GM04503 (cell line): Measurements from ENCODE around the gene IQCK.
"Not testable (repeated sequence)": the region's sequence is repeated elsewhere in the genome, so short reads cannot be mapped to it uniquely, and the experiment has no call there.

Source experiments
- DNase-seq: peaks from one replicate; pipeline ENCODE4 v3.0.0-alpha.2; 2012; ENCODE audit warnings: low read depth

Gene IQCK

DNA sequence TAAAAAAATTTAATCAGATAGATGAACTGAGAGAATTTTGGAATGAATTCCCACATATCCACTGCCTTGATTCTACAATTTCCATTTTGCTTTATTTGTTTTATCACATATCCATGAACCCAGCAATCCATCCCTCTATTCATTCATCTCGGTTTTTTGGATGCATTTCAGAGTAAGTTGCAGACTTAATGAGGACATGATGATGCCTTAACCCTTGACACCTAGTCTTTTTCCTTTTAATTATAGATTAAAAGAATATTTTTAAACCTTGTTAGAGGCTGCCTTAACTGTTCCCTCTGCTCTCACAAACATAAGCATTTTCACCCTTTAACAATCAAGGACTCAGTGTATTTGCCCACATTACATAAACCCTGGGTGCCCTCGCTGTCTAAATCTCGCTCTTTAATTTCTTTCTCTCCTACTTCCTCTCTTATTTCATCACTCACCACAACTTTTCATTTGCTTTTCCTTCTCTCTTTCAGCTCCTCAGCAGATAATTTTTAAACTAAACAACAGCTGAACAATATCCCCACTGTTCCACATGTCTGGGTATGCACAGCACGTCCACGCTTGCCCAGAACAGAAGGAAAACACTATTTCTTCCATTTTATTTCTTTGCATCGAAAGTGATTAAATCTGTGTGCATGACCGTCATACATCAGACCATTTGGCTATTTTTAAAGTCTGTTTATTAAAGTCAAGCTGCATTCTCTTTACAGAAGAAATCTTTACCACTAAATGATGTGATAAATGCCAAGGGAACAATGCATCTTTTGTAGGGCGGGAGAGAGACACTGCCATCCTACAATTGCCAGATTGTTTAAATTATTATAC, 39.9 kb downstream of the IQCK start:
- no peak for DNase-seq

DNA sequence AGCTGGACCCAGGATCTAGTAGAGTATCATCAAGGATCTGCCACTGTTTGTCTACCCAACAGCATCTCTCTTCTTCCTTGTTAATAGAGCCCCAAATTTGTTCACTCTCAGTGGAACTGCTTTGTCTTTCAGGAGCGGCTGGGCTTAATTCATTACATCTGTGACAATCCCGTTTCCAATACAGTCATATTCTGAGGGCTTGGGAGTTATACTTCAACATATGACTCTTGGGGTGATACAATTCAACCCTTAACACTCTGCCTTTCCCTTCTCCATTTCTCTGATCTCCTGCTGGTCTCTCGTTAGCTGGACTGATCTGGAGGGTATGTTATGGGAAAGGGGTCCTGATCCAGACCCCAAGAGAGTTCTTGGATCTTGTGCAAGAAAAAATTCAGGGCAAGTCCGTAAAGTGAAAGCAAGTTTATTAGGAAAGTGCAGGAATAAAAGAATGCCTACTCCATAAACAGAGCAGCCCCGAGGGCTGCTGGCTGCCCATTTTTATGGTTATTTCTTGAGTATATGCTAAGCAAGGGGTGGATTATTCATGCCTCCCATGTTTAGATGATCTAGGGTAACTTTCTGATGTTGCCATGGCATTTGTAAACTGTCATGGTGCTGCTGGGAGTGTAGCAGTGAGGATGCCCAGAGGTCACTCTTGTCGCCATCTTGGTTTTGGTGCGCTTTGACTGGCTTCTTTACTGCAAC, 42.4 kb downstream of the IQCK start:
- DNase-seq = no peak

DNA sequence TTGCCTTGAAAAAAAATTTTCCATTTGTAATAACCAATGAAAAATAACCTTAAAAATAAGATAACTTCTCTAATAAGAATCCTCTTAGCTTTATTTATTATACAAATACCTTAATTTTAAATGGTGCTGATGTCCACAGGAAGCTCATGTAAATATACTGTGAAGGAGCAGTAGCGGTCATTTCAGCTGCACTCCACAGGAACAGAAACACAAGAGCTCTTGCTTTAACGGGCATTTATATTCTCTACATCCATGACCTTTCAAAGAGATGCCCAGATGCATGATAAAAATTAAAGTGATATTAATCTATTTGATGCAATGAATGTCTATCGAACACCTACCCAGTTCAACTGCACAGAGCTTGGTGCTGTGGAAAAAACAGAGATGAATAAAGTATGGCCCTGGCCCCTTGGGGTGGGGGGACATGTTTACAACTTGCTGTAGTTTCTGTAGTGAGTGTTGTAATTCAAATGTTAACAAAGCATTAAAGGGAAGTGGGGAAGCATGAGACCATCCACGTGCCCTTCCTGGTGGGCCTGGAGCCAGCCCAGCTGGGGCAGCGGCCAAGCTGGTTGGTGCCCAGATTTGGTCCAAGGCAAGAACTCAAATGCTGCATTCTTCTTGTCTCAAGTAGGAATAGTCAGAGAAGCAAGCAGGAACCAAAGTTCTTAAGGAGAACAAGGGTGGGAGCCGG, 47.9 kb downstream of the IQCK start:
- DNase-seq = no peak

DNA sequence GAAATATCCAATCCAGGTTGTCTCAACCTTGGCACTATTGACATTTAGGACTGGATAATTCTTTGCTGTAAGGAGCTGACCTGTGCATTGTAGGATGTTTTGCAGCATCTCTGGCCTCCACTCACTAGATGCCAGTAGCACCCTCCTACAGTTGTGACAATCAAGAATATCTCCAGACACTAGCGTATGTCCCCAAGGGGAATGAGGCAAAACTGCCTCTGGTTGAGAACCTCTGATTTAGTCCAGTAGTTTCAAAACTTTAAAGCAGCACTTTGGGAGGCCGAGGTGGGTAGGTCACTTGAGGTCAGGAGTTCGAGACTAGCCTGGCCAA, 48.4 kb downstream of the IQCK start:
- DNase-seq = no peak

DNA sequence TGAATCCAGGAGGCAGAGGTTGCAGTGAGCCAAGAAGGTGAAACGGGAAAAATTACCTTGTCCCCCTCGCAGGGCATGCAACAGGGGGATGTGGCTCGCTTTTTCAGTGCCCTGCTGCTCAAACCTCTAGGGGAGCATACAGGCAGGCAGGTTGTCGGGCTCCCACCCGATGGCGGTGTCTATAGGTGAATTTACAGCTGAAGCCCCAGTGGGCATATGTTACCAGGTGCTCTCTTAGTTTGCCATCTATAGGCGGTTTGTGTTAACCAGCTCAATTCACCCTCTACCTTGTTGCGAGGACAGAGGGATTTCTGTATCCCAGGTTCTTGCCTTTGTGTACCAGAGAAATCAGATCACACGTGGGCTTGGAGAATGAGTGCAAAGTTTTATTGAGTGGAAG, 48.9 kb downstream of the IQCK start:
- no peak for DNase-seq

DNA sequence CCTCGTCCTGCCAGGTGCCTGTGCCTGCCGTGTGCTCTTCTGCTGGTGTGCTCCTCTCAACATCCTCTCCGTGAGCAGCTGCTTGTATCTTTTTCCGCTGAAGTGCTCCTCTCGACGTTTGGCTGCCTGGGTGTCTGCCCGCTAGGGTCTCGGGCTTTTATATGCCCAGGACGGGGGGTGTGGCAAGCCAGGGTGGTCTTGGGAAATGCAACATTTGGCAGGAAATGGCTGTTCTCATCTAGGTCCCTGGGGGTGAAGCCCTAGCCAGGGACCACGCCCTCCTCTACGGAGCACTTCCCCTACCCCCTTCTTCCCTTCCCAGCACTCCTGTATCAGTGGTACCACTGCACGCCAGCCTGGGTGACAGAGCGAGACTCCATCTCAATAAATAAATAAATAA, 49.4 kb downstream of the IQCK start:
- DNase-seq = no peak

DNA sequence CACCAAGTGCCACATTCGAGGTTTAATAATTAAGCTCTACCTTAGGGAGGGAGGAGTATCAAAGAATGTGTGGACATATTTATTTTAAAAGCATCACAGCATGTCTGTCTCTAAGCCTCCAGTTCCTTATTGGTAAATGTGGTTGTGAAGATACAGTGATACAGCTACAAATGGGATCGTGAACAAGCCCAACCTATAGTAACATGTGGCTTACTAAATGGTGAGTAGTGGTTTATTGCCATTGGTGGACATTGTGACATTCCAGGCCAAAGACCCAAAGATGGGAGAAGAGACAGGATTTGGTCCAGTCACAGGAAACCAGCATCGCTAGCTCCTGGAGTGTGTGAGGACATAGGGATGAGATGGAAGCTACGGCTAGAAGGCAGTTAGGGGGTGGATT, 51.2 kb downstream of the IQCK start:
- DNase-seq = no peak

DNA sequence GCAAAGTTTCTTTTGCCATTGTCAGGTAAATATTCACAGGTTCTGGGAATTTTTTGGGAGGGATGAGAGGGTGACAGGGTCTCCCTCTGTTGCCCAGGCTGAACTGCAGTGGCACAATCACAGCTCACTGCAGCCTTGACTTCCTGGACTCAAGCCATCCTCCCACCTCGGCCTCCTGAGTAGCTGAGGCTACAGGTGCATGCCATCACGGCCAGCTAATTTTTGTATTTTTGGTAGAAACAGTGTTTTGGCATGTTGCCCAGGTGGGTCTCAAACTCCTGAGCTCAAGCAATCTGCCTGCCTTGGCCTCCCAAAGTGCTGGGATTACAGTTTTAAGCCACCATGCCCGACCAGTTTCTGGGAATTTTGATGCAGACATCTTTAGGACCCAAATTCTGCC, 53.0 kb downstream of the IQCK start:
- DNase-seq = no peak

DNA sequence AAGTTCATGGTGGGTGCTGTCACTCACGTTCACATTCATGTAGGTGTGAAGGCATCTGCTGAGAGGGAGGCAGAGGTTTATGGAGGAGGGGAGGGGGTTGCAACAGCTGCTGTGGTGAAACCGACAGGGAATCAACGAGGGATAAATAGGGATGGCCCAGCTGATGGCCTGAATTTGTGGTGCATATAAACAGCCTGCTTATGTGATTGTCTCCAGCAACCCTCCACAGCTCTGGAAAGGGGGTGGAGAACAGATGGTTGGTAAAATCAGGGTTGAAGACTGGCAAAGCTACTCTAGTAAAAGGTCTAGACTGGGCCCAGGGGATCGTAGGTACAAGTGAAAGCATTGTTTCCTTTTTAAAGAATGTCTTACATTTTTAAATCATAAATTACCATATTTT, 53.7 kb downstream of the IQCK start:
- no peak for DNase-seq

DNA sequence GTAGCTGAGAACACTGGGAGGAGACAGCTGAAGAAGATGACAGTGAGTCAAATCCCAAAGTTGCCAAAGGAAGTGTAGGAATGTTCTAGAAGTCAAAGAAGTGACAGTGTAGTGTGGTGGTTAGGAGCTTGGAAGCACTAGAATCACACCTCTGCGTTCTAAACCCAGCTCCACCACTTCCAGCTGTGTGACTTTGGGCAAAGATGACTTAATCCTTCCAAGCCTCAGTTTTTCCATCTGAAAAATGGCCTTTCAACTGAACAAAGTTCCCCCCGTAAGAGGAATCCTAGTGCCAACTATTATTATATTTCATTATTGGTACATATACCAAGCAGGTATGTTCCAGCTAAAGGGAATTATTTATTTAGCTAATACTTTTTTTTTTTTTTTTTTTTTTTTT, 56.0 kb downstream of the IQCK start:
- DNase-seq = no peak

DNA sequence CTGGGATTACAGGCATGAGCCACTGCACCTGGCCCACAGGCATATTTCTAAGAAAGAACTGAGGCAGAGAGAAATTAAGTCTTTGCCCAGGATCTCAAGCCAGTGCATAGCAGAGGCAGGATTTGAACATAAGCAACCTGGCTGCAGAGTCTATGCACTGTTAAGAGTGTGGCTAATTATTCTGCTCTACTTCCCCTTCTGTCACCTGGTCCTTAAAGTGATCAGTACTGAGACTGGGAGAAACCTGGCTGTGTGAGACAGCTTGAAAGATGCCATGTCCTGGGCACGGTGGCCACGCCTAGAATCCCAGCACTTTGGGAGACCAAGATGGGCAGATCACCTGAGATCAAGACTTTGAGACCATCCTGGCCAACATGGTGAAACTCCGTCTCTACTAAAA, 58.1 kb downstream of the IQCK start:
- DNase-seq = no peak

DNA sequence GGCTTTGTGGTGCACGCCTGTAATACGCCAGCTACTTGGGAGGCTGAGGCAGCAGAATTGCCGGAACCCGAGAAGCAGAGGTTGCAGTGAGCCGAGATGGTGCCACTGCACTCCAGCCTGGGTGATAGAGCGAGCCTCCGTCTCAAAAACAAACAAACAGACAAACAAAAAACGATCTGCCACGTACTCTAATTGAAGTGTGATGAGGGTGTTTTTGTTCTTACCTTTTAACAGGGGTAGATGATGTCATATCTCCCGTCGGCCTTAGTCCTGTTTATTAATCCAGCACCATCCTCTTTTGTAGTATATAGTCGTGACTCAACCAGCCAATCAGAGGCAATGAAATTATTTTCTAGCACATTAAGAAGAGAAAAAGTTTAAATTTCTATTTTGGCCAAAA, 58.5 kb downstream of the IQCK start:
- DNase-seq = no peak

DNA sequence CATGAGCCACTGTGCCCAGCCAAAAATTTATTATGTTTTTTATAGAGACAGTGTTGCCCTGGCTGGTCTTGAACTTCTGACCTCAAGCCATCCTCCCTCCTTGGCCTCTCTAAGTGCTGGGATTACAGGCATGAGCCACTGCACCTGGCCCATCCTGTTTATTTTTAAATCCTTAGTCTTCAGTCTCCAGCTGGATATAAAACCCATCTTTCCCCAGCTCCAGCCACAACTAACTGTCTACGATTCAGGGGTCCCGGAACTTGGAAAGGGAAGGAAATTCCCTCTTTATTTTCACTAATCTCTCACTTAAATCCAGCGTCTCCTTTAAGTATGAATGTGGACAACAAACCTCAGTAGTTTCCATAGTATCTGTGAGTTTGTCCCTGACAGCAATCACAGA, 62.2 kb downstream of the IQCK start:
- no peak for DNase-seq

DNA sequence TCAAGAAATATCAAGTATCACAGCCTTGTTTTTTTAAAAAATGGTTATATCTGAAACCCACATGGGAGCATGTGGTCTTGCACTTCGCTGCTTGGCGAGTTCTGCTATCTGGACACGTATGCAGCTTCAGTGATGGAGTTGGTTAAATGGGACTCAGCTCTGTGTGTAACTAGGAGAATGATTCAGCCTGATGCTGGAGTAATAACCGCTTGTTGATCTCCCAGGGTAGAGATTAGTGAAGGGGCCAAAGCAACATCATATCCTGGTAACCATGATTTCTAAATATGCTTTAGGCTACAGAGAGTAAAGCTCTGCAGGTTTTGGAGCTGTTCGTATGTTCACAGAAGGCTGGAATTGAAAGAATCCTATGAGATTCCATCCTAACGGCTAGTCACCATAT, 63.2 kb downstream of the IQCK start:
- no peak for DNase-seq

DNA sequence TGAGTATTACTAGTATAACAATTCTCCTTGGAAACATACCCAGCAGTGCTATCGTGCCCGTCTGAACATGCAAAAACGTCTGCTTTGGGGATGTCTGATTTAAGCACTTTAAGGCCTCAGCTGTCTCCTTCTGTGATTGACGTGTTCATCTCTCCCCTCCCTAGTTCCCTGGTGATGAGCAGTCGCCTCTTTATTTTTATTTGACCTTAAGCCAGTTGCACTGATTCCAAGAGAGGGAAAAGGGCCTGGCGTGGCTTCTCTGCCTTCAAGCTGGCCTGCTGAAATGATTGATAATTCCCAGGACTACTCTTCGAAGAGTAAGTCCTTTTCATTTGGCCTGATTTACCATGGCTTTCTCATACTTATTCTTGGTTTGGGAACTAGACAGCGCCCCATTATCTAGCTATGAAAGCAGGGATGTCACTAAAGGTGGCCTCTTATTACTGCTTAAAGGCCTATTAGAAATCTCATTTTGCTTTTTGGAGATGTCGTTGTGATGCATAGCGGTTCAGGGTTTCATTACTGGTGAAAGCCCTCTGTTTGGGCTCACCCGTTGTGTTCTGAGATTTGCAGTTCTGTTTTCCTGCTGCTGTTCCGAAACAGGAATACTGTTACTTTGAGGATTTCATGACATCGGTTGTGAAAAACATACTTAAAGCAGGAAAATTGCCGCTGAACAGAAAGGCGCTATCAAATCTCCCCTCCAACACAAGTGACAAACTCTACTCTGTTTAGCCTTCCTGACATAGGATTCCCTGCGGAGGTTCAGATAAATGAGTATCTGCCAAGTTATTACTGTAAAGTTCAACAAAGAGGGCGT, 65.5 kb downstream of the IQCK start:
- no peak for DNase-seq

DNA sequence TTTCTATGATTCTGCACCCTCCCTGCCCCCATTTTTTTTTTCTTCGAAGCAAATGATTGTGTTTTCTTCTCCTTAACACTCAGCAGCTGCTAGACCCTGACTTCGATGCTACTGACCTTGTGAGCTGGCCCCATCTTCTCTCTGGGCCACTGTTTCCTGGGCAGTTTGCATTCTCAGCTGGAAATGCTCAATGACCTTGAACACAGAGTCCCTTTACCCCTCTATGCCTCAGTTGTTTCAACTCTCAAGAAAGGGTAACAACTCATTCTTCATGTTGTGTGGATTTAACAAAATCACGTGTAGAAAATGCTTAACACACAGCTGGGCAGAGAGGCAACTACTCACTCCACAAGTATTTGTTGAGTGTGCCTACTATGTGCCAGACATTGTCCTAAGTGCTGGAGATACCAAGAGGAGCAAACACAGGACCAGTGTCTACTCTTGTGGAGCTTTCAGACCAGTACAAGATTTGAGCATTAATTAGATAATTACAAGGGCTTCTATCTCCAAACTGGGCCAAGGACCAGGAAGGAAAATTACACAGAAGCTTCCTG, 66.2 kb downstream of the IQCK start:
- DNase-seq = no peak

DNA sequence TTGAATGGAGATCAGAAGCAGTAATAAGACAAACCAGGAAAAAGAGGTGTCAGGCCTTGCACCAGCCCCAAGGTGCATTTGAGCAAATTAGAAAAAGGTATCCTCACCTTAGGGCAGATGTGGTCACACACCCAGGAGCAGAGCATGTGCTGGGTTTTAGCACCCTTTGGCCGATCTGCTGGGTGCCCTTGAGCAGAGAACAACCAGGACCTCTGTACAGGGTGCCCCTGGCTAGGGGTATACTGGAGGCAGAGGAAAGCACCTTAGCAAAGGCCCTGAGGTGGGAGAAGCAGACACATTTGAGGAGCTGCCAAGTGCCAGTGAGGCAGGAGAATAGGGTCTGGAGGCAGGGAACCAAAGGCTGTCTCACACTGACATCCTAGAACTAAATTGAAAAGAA, 67.0 kb downstream of the IQCK start:
- DNase-seq = no peak

DNA sequence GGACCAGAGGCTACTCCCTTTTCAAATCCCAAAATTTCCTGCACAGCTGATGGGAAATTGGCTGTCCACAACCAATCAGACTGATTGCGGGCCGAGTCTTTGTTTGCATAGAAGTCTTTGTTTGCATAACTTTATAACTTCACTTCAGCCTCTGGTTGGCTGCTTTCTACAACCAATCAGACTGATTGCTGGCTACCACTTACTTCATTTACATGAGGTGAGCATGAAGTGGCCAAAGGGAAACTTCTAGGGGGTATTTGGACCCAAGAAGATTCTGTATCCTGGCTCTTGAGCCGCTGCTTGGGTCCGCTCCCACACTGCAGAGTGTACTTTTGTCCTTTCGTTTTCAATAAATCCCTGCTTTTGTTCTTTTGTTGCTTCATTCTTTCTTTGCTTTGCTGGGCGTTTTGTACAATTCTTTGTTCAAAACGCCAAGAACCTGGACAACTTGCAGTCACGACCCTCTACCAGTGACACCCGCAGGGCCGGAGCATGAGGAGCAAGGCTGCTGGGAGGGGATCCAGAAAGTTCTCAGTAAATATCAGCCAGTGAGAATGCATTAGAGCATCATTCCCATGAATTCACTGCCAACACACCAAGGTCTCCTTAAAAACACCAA, 67.5 kb downstream of the IQCK start:
- no peak for DNase-seq

DNA sequence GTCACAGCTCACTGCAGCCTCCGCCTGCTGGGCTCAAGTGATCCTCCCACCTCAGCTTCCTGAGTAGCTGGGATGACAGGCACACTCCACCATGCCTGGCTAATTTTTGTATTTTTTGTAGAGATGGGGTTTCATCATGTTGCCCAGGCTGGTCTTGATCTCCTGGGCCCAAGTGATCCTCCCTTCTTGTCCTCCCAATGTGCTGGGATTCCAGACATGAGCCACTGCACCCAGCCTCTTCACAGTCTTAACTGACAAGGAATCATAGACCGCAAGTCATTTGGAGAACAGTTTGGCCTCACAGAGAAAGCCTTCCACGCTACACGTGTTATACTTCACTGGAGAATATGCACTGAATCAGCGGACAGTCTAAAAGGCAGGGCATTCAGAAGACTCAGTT, 83.3 kb downstream of the IQCK start:
- not testable (repeated sequence) for DNase-seq

DNA sequence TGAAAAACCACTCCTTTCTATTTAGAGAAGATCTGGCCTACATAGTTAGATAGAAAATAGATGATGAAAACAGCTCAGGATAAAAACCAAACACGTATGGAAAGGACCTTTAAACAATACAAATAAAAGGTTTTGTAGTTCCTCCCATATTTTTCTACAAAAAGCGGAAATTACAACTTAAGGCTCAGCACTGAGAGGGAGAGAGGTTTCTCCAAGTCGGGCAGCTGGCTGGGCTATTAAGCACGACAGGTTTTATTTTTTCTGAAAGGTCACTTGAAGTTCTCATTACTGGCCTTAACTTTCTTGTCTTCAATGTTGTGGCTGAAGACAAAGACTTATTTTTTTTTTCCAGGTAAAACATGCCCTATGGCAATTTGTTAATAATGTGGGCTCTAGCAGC, 83.8 kb downstream of the IQCK start:
- DNase-seq = not testable (repeated sequence)

DNA sequence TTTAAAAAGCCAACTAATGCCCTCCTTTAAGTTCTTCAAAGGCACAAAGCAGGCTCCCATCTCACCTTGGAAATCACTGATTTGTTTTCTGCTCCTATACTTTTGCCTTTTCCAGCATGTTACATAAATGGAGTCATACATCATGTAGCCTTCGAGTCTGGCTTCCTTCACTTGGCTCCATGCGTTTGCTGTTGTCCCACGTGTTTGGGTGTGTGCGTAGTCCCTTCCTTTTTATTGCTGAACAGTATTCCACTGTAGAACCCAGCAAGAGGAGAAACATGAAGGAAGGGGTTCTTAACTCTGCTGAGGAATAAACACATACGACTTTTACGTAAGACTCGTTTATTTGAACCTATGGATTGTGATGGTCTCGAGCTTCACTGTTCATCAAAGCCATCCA, 84.5 kb downstream of the IQCK start:
- DNase-seq = no peak
